ENCODE results near the gene AP1AR. TPM values are rescaled to one million over a fixed set of nuclear protein-coding genes. Genes with fewer than 3 reads are reported as not detected.
A peak's percentile ranks its signal among the peaks of the same experiment; 100 is the strongest.
"Not testable (repeated sequence)": the region's sequence is repeated elsewhere in the genome, so short reads cannot be mapped to it uniquely, and the experiment has no call there.

AP1AR gene
- total RNA-seq, 4 donors from 2014 or later: 11.7 to 28.7 (median 14.4) TPM

GRCh38 chr4:112280386-112281056 lies 48.9 kb downstream of the AP1AR start:
- no peaks in the 10 kb centered on the region for H3K27me3 ChIP-seq
- no peak for TF ChIP-seq POLR2A (IDR thresholded peaks at IDR 0.05; ENCODE audit: low read depth)
- TF ChIP-seq POLR2AphosphoS5 (IDR thresholded peaks at IDR 0.05): no peak
- TF ChIP-seq CTCF (IDR thresholded peaks at IDR 0.05): no peak
- no peak for TF ChIP-seq EP300 (IDR thresholded peaks at IDR 0.05)
- H3K36me3 ChIP-seq: peaks cover 0 to 7% (median 0%) of the 10 kb centered on the region in 4 donors
- DNase-seq (ENCODE audit: extremely low spot score): no peak
- no peak overlapping the region for H3K4me3 ChIP-seq
- H3K9me3 ChIP-seq: no peaks in the 10 kb centered on the region
- intact Hi-C loops (cut with DNase I): no loop called here
- no peak overlapping the region for H3K27ac ChIP-seq (replicated peaks in 1 of 4)
- 81% methylated on average over 5 of the region's 5 CpGs for WGBS
- peaks cover 22 to 36% (median 30%) of the 10 kb centered on the region in 4 donors for H3K4me1 ChIP-seq

GRCh38 chr4:112281895-112282398 lies 50.4 kb downstream of the AP1AR start:
- intact Hi-C loops (cut with DNase I); DNase-seq (ENCODE audit: extremely low spot score); H3K27ac ChIP-seq (replicated peaks in 1 of 4); H3K27me3 ChIP-seq; H3K9me3 ChIP-seq; H3K4me3 ChIP-seq; H3K36me3 ChIP-seq: not testable (repeated sequence)
- WGBS: 88% methylated on average over 2 of the region's 2 CpGs
- H3K4me1 ChIP-seq: peaks cover 22 to 43% (median 35%) of the 10 kb centered on the region in 4 donors

GRCh38 chr4:112282860-112283667 lies 51.5 kb downstream of the AP1AR start:
- no peaks in the 10 kb centered on the region for H3K9me3 ChIP-seq
- TF ChIP-seq POLR2A (IDR thresholded peaks at IDR 0.05; ENCODE audit: low read depth): no peak
- TF ChIP-seq CTCF (IDR thresholded peaks at IDR 0.05): no peak
- TF ChIP-seq POLR2AphosphoS5 (IDR thresholded peaks at IDR 0.05): no peak
- no peak for TF ChIP-seq EP300 (IDR thresholded peaks at IDR 0.05)
- H3K4me1 ChIP-seq: peaks cover 22 to 43% (median 35%) of the 10 kb centered on the region in 4 donors
- 79% methylated on average over 4 of the region's 4 CpGs for WGBS
- H3K27ac ChIP-seq (replicated peaks in 1 of 4): no peak overlapping the region
- no peaks in the 10 kb centered on the region for H3K36me3 ChIP-seq
- H3K4me3 ChIP-seq: no peak overlapping the region
- intact Hi-C loops (cut with DNase I): no loop called here
- H3K27me3 ChIP-seq: no peaks in the 10 kb centered on the region
- DNase-seq (ENCODE audit: extremely low spot score): no peak

GRCh38 chr4:112284166-112284565 lies 52.6 kb downstream of the AP1AR start:
- no peak for DNase-seq (ENCODE audit: extremely low spot score)
- Histone ChIP-seq H3K4me3 (peak overlapping the region; percentile 65 to 88 (median 83)), H3K27ac (replicated peaks in 1 of 4) (peak overlapping the region; percentile 73 to 86 (median 80)), H3K27me3 (no peaks in the 10 kb centered on the region), H3K36me3 (no peaks in the 10 kb centered on the region), H3K4me1 (peaks cover 17 to 38% (median 34%) of the 10 kb centered on the region in 4 donors), H3K9me3 (no peaks in the 10 kb centered on the region)
- TF ChIP-seq EP300 (IDR thresholded peaks at IDR 0.05) (no peak), CTCF (IDR thresholded peaks at IDR 0.05) (no peak), POLR2A (IDR thresholded peaks at IDR 0.05; ENCODE audit: low read depth) (no peak), POLR2AphosphoS5 (IDR thresholded peaks at IDR 0.05) (no peak)
- WGBS: 25% methylated on average over 6 of the region's 6 CpGs
- intact Hi-C loops (cut with DNase I): no loop called here

All from esophagus muscularis mucosa (tissue), 4 donors.